Right ventricle myocardium superior (tissue), 1 donor: ENCODE measurements around the gene ACSL3. TPM values are rescaled to one million over a fixed set of nuclear protein-coding genes. Genes with fewer than 3 reads are reported as not detected.

Source experiments
- ATAC-seq: fragments of 200-7000 bp; cut with Tn5 transposase; one replicate; pipeline ENCODE4 v1.9.1; 2020; ENCODE audit warnings: mild to moderate bottlenecking; ENCODE audit not compliant: poor library complexity
- DNase-seq: peaks from one replicate; pipeline ENCODE4 v3.0.0-alpha.2; 2020
- intact Hi-C: fragments of 100-400 bp; cut with DNase I; formaldehyde crosslinking; loops from one replicate; pipeline ENCODE4 v1.11.2; 2022
- total RNA-seq: library from RNA; stranded (reverse); fragmentation: NEBNext Ultra II Directional; extraction: Animal tissue kit (Norgen Biotek cat#: 25700); gene quantifications from one replicate; pipeline ENCODE4 v1.2.1, GENCODE V29; 2021
- donor health status: DM: no; HTN: yes; CAD: no; lungs with severe emphysema.

Gene ACSL3
- total RNA-seq, 1 donor from 2014 or later = 50.8 TPM

- DNase-seq = no peak
- ATAC-seq = no peak
- intact Hi-C loops = no loop called here
These were observed 61.4 kb downstream of the ACSL3 start for GRCh38 chr2:222922019-222922800.

- intact Hi-C loops = no loop called here
- DNase-seq (no peak), ATAC-seq (no peak)
These were observed 66.1 kb downstream of the ACSL3 start for GRCh38 chr2:222926915-222927314.

- intact Hi-C loops = no loop called here
- DNase-seq (no peak), ATAC-seq (no peak)
These were observed 66.8 kb downstream of the ACSL3 start for GRCh38 chr2:222927600-222927999.

GRCh38 chr2:222928335-222928734 is 67.5 kb downstream of the ACSL3 start:
- intact Hi-C loops = no loop called here

GRCh38 chr2:222930862-222931261 is 70.0 kb downstream of the ACSL3 start:
- intact Hi-C loops = no loop called here
- ATAC-seq = peak; percentile 27

More at GRCh38 chr2:222928335-222928734, 67.5 kb downstream of the ACSL3 start:
- DNase-seq (no peak), ATAC-seq (no peak)

GRCh38 chr2:222931659-222932058 is 70.8 kb downstream of the ACSL3 start:
- intact Hi-C loops = no loop called here
- ATAC-seq (no peak), DNase-seq (no peak)

More at GRCh38 chr2:222930862-222931261, 70.0 kb downstream of the ACSL3 start:
- DNase-seq = no peak

GRCh38 chr2:222933458-222933857 is 72.6 kb downstream of the ACSL3 start:
- intact Hi-C loops = no loop called here
- ATAC-seq = no peak

GRCh38 chr2:222935688-222936298 is 75.0 kb downstream of the ACSL3 start:
- no peak for ATAC-seq
- intact Hi-C loops = no loop called here
- DNase-seq = no peak

More at GRCh38 chr2:222933458-222933857, 72.6 kb downstream of the ACSL3 start:
- DNase-seq = no peak

- ATAC-seq = no peak
- intact Hi-C loops = no loop called here
- DNase-seq = no peak
These were observed 75.9 kb downstream of the ACSL3 start for GRCh38 chr2:222936705-222937104.

GRCh38 chr2:222938327-222938726 is 77.5 kb downstream of the ACSL3 start:
- DNase-seq (no peak), ATAC-seq (no peak)
- intact Hi-C loops = no loop called here

GRCh38 chr2:222939208-222939856 is 78.5 kb downstream of the ACSL3 start:
- intact Hi-C loops = no loop called here
- DNase-seq = no peak
- ATAC-seq = peak; percentile 81

GRCh38 chr2:222939979-222940378 is 79.1 kb downstream of the ACSL3 start:
- no peak for ATAC-seq
- intact Hi-C loops = no loop called here
- no peak for DNase-seq

- no peak for ATAC-seq
- intact Hi-C loops = no loop called here
- DNase-seq = no peak
These were observed 80.7 kb downstream of the ACSL3 start for GRCh38 chr2:222941510-222942032.

GRCh38 chr2:222942561-222942960 is 81.7 kb downstream of the ACSL3 start:
- no peak for DNase-seq
- intact Hi-C loops = no loop called here
- ATAC-seq = no peak

- no peak for DNase-seq
- intact Hi-C loops = no loop called here
- ATAC-seq = no peak
These were observed 82.1 kb downstream of the ACSL3 start for GRCh38 chr2:222942977-222943376.

GRCh38 chr2:222943820-222944219 is 83.0 kb downstream of the ACSL3 start:
- no peak for ATAC-seq
- intact Hi-C loops = no loop called here

GRCh38 chr2:222944552-222944951 is 83.7 kb downstream of the ACSL3 start:
- DNase-seq (no peak), ATAC-seq (no peak)
- intact Hi-C loops = no loop called here

More at GRCh38 chr2:222943820-222944219, 83.0 kb downstream of the ACSL3 start:
- DNase-seq = no peak

GRCh38 chr2:222944971-222945740 is 84.3 kb downstream of the ACSL3 start:
- ATAC-seq (no peak), DNase-seq (no peak)
- intact Hi-C loops = no loop called here

GRCh38 chr2:222945887-222946286 is 85.1 kb downstream of the ACSL3 start:
- DNase-seq (no peak), ATAC-seq (no peak)
- intact Hi-C loops = no loop called here
